Smooth muscle cell (in vitro differentiated cells): ENCODE results near the gene YPEL4. TPM values are rescaled to one million over a fixed set of nuclear protein-coding genes. Genes with fewer than 3 reads are reported as not detected.
"Not testable (repeated sequence)": the region's sequence is repeated elsewhere in the genome, so short reads cannot be mapped to it uniquely, and the experiment has no call there.

Experiments used
- DNase-seq: peaks from one replicate; lab custom pipeline; 2025; ENCODE audit not compliant: unreplicated experiment; lab: John Stamatoyannopoulos, UW
- H2AFZ ChIP-seq: fragments of 200-600 bp; sonication (generic); 2 replicates; pipeline ENCODE4 v1.6.0; 2016; ENCODE audit warnings: antibody characterized with exemption, low read depth, mild to moderate bottlenecking
- H3F3A ChIP-seq: fragments of 200-600 bp; sonication (generic); 2 replicates; pipeline ENCODE4 v1.6.0; 2017; ENCODE audit warnings: antibody characterized with exemption, low read depth
- H3K27ac ChIP-seq: fragments of 200-600 bp; sonication (generic); 2 replicates; pipeline ENCODE4 v1.5.1; 2016; ENCODE audit warnings: low read depth, mild to moderate bottlenecking
- H3K27me3 ChIP-seq: fragments of 200-600 bp; sonication (generic); 2 replicates; pipeline ENCODE4 v1.6.1; 2016; ENCODE audit warnings: low read depth, mild to moderate bottlenecking
- H3K36me3 ChIP-seq: fragments of 200-600 bp; sonication (generic); 2 replicates; pipeline ENCODE4 v1.5.1; 2016; ENCODE audit warnings: low read depth
- H3K4me1 ChIP-seq: fragments of 200-600 bp; sonication (generic); 2 replicates; pipeline ENCODE4 v1.5.1; 2016; ENCODE audit warnings: low read depth
- H3K4me2 ChIP-seq: fragments of 200-600 bp; sonication (generic); 2 replicates; pipeline ENCODE4 v1.6.0; 2016; ENCODE audit warnings: mild to moderate bottlenecking
- H3K4me3 ChIP-seq: fragments of 200-600 bp; sonication (generic); 2 replicates; pipeline ENCODE4 v1.5.1; 2016; ENCODE audit warnings: mild to moderate bottlenecking
- H3K79me2 ChIP-seq: fragments of 200-600 bp; sonication (generic); 2 replicates; pipeline ENCODE4 v1.6.0; 2016; ENCODE audit warnings: low read depth, mild to moderate bottlenecking
- H3K9ac ChIP-seq: fragments of 200-600 bp; sonication (generic); 2 replicates; pipeline ENCODE4 v1.6.0; 2016; ENCODE audit warnings: low read depth
- H3K9me3 ChIP-seq: fragments of 200-600 bp; sonication (generic); replicated peaks from 2 replicates; pipeline ENCODE4 v1.5.1; 2016; ENCODE audit warnings: low read depth
- H4K20me1 ChIP-seq: fragments of 200-600 bp; sonication (generic); 2 replicates; pipeline ENCODE4 v1.6.0; 2016; ENCODE audit warnings: low read depth
- CTCF ChIP-seq: fragments of 200-600 bp; sonication (generic); IDR thresholded peaks from 2 replicates; pipeline ENCODE4 v1.5.1; 2017; ENCODE audit warnings: borderline replicate concordance, mild to moderate bottlenecking, antibody characterized with exemption; ENCODE audit not compliant: insufficient read depth, poor library complexity, severe bottlenecking
- WGBS: methylation state at CpG from one replicate; pipeline ENCODE4 v1.1.7; 2016; ENCODE audit warnings: low lambda C conversion rate; 5-methylcytosine and 5-hydroxymethylcytosine counted together
- polyA plus RNA-seq: library from polyadenylated mRNA; unstranded; fragments of >200 nt; fragmentation: Nextera tagmentation; extraction: Ambion mirVana; gene quantifications from 2 replicates; pipeline ENCODE4 v1.2.1, GENCODE V29; 2016
- total RNA-seq: library from RNA; depleted of rRNA; stranded (reverse); fragments of >200 nt; gene quantifications from 2 replicates; pipeline ENCODE4 v1.2.3, GENCODE V29; 2014

Gene YPEL4
- total and polyA plus RNA-seq, 2 experiments from 2014 or later = 2.0 to 2.5 TPM

GRCh38 chr11:57652662-57653061 lies 3.0 kb upstream of the YPEL4 start:
- DNase-seq = no peak
- Histone ChIP-seq H3K27ac (no peak overlapping the region), H3K9ac (no peak overlapping the region), H3K4me2 (no peak overlapping the region), H3K9me3 (no peaks in the 10 kb centered on the region), H3K4me3 (no peak overlapping the region), H3K36me3 (no peaks in the 10 kb centered on the region), H4K20me1 (peaks cover 9% of the 10 kb centered on the region), H3K27me3 (no peaks in the 10 kb centered on the region), H3K79me2 (no peaks in the 10 kb centered on the region), H2AFZ (no peak overlapping the region), H3K4me1 (peaks cover 24% of the 10 kb centered on the region), H3F3A (no peaks in the 10 kb centered on the region)
- 86% methylated on average over 3 of the region's 3 CpGs for WGBS
- no peak for TF ChIP-seq CTCF

GRCh38 chr11:57652230-57652629 lies 2.5 kb upstream of the YPEL4 start:
- not testable (repeated sequence) for H3K4me2 ChIP-seq, DNase-seq, H3K79me2 ChIP-seq, H3K27me3 ChIP-seq, H3K9me3 ChIP-seq, H3K4me3 ChIP-seq, H3K36me3 ChIP-seq, H3K27ac ChIP-seq, H2AFZ ChIP-seq, H3K9ac ChIP-seq, H3F3A ChIP-seq
- Histone ChIP-seq H3K4me1 (peaks cover 29% of the 10 kb centered on the region), H4K20me1 (peaks cover 13% of the 10 kb centered on the region)
- WGBS = 91% methylated on average over 14 of the region's 14 CpGs

GRCh38 chr11:57651408-57651807 lies 1.7 kb upstream of the YPEL4 start:
- Histone ChIP-seq H4K20me1 (peaks cover 20% of the 10 kb centered on the region), H3K4me2 (no peak overlapping the region), H3K27me3 (no peaks in the 10 kb centered on the region), H3K9me3 (no peaks in the 10 kb centered on the region), H3K36me3 (no peaks in the 10 kb centered on the region), H2AFZ (no peak overlapping the region), H3K4me1 (peaks cover 37% of the 10 kb centered on the region), H3K9ac (no peak overlapping the region), H3K27ac (no peak overlapping the region), H3K79me2 (no peaks in the 10 kb centered on the region), H3F3A (no peaks in the 10 kb centered on the region), H3K4me3 (no peak overlapping the region)
- DNase-seq = no peak
- no peak for TF ChIP-seq CTCF
- WGBS = 88% methylated on average over 7 of the region's 7 CpGs

- Histone ChIP-seq H3K79me2 (no peaks in the 10 kb centered on the region), H2AFZ (no peak overlapping the region), H3K27ac (no peak overlapping the region), H3K4me3 (no peak overlapping the region), H3K36me3 (no peaks in the 10 kb centered on the region), H3K4me2 (no peak overlapping the region), H3F3A (no peaks in the 10 kb centered on the region), H4K20me1 (peaks cover 27% of the 10 kb centered on the region), H3K9me3 (no peaks in the 10 kb centered on the region), H3K9ac (no peak overlapping the region), H3K27me3 (no peaks in the 10 kb centered on the region), H3K4me1 (peaks cover 38% of the 10 kb centered on the region)
- TF ChIP-seq CTCF = no peak
- WGBS = 75% methylated on average over 5 of the region's 5 CpGs
- DNase-seq = no peak
These were observed 1.0 kb upstream of the YPEL4 start for GRCh38 chr11:57650739-57651090.
